Hepatocyte (in vitro differentiated cells): Measurements from ENCODE around the gene SLC39A12. TPM values are rescaled to one million over a fixed set of nuclear protein-coding genes. Genes with fewer than 3 reads are reported as not detected.

ENCODE experiments used
- DNase-seq: peaks from one replicate; pipeline ENCODE4 v3.0.0-alpha.2; 2016; ENCODE audit warnings: low spot score
- H2AFZ ChIP-seq: fragments of 200-600 bp; sonication (generic); 2 replicates; pipeline ENCODE4 v1.6.0; 2016; ENCODE audit warnings: antibody characterized with exemption, mild to moderate bottlenecking
- H3K27ac ChIP-seq: fragments of 200-600 bp; sonication (generic); 2 replicates; pipeline ENCODE4 v1.5.1; 2016; ENCODE audit warnings: mild to moderate bottlenecking
- H3K27me3 ChIP-seq: fragments of 200-600 bp; sonication (generic); 2 replicates; pipeline ENCODE4 v1.6.1; 2016
- H3K36me3 ChIP-seq: fragments of 200-600 bp; sonication (generic); replicated peaks from 2 replicates; pipeline ENCODE4 v1.5.1; 2016; ENCODE audit warnings: low read depth; ENCODE audit not compliant: insufficient read depth
- H3K4me1 ChIP-seq: fragments of 200-600 bp; sonication (generic); 2 replicates; pipeline ENCODE4 v1.5.1; 2016; ENCODE audit warnings: mild to moderate bottlenecking, moderate library complexity; ENCODE audit not compliant: insufficient read depth
- H3K4me2 ChIP-seq: fragments of 200-600 bp; sonication (generic); 2 replicates; pipeline ENCODE4 v1.6.0; 2016
- H3K4me3 ChIP-seq: fragments of 200-600 bp; sonication (generic); 2 replicates; pipeline ENCODE4 v1.5.1; 2016; ENCODE audit warnings: mild to moderate bottlenecking
- H3K79me2 ChIP-seq: fragments of 200-600 bp; sonication (generic); 2 replicates; pipeline ENCODE4 v1.6.0; 2017; ENCODE audit warnings: mild to moderate bottlenecking
- H3K9me2 ChIP-seq: fragments of 200-600 bp; sonication (generic); replicated peaks from 2 replicates; pipeline ENCODE4 v1.6.0; 2017; ENCODE audit warnings: mild to moderate bottlenecking; ENCODE audit not compliant: insufficient read depth
- H3K9me3 ChIP-seq: fragments of 200-600 bp; sonication (generic); 2 replicates; pipeline ENCODE4 v1.5.1; 2016; ENCODE audit warnings: low read depth, mild to moderate bottlenecking
- H4K20me1 ChIP-seq: fragments of 200-600 bp; sonication (generic); 2 replicates; pipeline ENCODE4 v1.6.0; 2016; ENCODE audit warnings: mild to moderate bottlenecking; ENCODE audit not compliant: insufficient read depth, poor library complexity, severe bottlenecking
- CTCF ChIP-seq: fragments of 200-600 bp; sonication (generic); IDR thresholded peaks from 2 replicates; pipeline ENCODE4 v1.5.1; 2016; ENCODE audit warnings: antibody characterized with exemption, mild to moderate bottlenecking; ENCODE audit not compliant: poor library complexity
- EZH2 ChIP-seq: fragments of 200-600 bp; sonication (generic); IDR thresholded peaks from 2 replicates; pipeline ENCODE4 v1.6.1; 2016; ENCODE audit warnings: antibody characterized with exemption, mild to moderate bottlenecking, borderline replicate concordance
- EZH2phosphoT487 ChIP-seq: fragments of 200-600 bp; sonication (generic); IDR thresholded peaks from one replicate; pipeline ENCODE4 v1.6.1; 2018; ENCODE audit warnings: antibody characterized with exemption, mild to moderate bottlenecking, low read depth, moderate library complexity; ENCODE audit not compliant: unreplicated experiment, severe bottlenecking
- WGBS: methylation state at CpG from one replicate; pipeline ENCODE4 v1.1.6; 2016; ENCODE audit warnings: low lambda C conversion rate; ENCODE audit errors: missing lambda C conversion rate; 5-methylcytosine and 5-hydroxymethylcytosine counted together
- polyA plus RNA-seq: library from polyadenylated mRNA; unstranded; fragments of >200 nt; fragmentation: Nextera tagmentation; extraction: Ambion mirVana; gene quantifications from 2 replicates; pipeline ENCODE4 v1.2.1, GENCODE V29; 2016
- total RNA-seq: library from RNA; depleted of rRNA; stranded (reverse); fragments of >200 nt; gene quantifications from 2 replicates; pipeline ENCODE4 v1.2.3, GENCODE V29; 2014

SLC39A12 gene
- total and polyA plus RNA-seq, 2 experiments from 2014 or later = not detected

- Histone ChIP-seq H3K4me2 (no peak overlapping the region), H3K27ac (no peak overlapping the region), H3K36me3 (no peaks in the 10 kb centered on the region), H3K27me3 (peaks cover 16% of the 10 kb centered on the region), H3K4me3 (no peak overlapping the region), H4K20me1 (no peaks in the 10 kb centered on the region), H3K9me2 (no peaks in the 10 kb centered on the region), H2AFZ (no peak overlapping the region), H3K79me2 (no peaks in the 10 kb centered on the region), H3K4me1 (no peaks in the 10 kb centered on the region), H3K9me3 (no peaks in the 10 kb centered on the region)
- TF ChIP-seq EZH2phosphoT487 (no peak), EZH2 (no peak), CTCF (no peak)
- no peak for DNase-seq
Measured at GRCh38 chr10:18086746-18087145, 135.0 kb downstream of the SLC39A12 start.

GRCh38 chr10:18087355-18087754 lies 135.6 kb downstream of the SLC39A12 start:
- Histone ChIP-seq H3K9me3 (no peaks in the 10 kb centered on the region), H3K4me1 (no peaks in the 10 kb centered on the region), H3K4me2 (no peak overlapping the region), H3K27ac (no peak overlapping the region), H3K36me3 (no peaks in the 10 kb centered on the region), H3K4me3 (no peak overlapping the region), H4K20me1 (no peaks in the 10 kb centered on the region), H3K27me3 (peaks cover 16% of the 10 kb centered on the region), H2AFZ (no peak overlapping the region), H3K79me2 (no peaks in the 10 kb centered on the region), H3K9me2 (no peaks in the 10 kb centered on the region)
- no peak for TF ChIP-seq EZH2phosphoT487
- no peak for TF ChIP-seq EZH2
- no peak for TF ChIP-seq CTCF
- 90% methylated on average over 5 of the region's 5 CpGs for WGBS
- DNase-seq = no peak

Other genes starting within 250 kb of the SLC39A12 start
- 0.80 and 1.4 TPM in 2 replicates for gene TMEM236, start 199.7 kb upstream of the SLC39A12 start, total RNA-seq
- 0.08 and 0.51 TPM in 2 replicates for gene TMEM236, start 199.7 kb upstream of the SLC39A12 start, polyA plus RNA-seq
- gene MRC1, start 142.6 kb upstream of the SLC39A12 start, total RNA-seq = 1.8 and 2.4 TPM in 2 replicates
- gene MRC1, start 142.6 kb upstream of the SLC39A12 start, polyA plus RNA-seq = 0.13 and 0.30 TPM in 2 replicates
- gene CACNB2, start 188.5 kb downstream of the SLC39A12 start, total RNA-seq = 4.6 and 10.2 TPM in 2 replicates
- gene CACNB2, start 188.5 kb downstream of the SLC39A12 start, polyA plus RNA-seq = 4.4 and 5.3 TPM in 2 replicates